GM18858 (cell line): Measurements from ENCODE around the gene GBGT1.
"Not testable (repeated sequence)": the region's sequence is repeated elsewhere in the genome, so short reads cannot be mapped to it uniquely, and the experiment has no call there.

ENCODE experiments used
- ATAC-seq: cut with Tn5 transposase; IDR thresholded peaks from one replicate; pipeline ENCODE4 v1.9.1; 2021; ENCODE audit not compliant: unreplicated experiment

Gene GBGT1

DNA sequence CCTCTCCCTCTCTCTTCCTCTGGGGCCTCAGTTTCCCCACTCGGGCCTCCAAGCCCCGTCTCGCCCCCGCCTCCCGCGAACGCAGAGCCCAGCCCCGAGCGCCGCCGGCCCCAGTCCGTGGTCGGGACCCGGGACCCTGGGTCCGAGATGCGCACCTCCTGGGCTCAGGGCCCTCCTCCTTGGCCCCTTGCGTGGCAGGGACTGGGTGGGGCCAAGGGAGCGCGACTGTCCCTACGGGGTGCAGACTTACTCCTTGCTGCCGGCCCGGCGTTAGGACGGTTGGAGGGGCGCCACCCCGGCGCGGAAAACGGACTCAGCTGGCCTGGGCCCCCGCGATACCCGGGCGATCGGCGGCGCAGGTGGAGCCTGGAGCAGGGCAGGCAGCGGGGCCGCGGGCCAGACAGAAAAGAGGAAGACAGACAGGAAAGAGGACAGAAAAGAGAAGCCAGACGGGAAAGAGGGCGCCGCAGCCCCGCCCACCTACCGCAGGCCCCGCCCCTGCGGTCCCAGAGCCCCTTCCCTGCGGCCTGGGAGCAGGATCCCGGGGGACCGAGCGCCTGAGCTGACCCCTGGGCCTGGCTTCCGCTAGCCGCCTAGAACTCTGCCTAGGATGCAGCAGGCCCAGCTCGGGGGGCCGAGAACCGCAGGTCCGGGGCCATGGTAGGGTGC lies at the start of gene GBGT1:
Gene GBGT1 (minus strand): TSS at position 411 of the 669 bp plus-strand sequence. CDS start 1,502 bp downstream, outside the sequence.
- ATAC-seq, result no peak

- no peak for ATAC-seq
Measured at GRCh38 chr9:133210609-133211008, 46.9 kb upstream of the GBGT1 start.

DNA sequence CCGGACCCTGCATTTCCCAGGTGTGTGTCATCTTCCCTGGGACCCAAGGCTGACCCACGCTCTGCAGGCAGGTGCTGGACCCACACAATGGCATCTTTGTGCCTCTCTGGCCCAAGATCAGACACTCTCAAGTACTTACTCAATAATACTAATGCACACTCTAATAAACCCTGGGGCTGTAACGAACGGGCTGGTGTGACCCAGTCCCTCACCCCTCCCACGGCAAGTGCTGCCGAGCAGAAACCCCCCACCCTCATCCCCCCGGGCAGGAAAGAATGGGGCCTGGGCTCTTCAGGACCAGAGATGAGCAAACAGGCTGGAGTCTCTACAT lies 46.5 kb upstream of the GBGT1 start:
- ATAC-seq, result no peak

DNA sequence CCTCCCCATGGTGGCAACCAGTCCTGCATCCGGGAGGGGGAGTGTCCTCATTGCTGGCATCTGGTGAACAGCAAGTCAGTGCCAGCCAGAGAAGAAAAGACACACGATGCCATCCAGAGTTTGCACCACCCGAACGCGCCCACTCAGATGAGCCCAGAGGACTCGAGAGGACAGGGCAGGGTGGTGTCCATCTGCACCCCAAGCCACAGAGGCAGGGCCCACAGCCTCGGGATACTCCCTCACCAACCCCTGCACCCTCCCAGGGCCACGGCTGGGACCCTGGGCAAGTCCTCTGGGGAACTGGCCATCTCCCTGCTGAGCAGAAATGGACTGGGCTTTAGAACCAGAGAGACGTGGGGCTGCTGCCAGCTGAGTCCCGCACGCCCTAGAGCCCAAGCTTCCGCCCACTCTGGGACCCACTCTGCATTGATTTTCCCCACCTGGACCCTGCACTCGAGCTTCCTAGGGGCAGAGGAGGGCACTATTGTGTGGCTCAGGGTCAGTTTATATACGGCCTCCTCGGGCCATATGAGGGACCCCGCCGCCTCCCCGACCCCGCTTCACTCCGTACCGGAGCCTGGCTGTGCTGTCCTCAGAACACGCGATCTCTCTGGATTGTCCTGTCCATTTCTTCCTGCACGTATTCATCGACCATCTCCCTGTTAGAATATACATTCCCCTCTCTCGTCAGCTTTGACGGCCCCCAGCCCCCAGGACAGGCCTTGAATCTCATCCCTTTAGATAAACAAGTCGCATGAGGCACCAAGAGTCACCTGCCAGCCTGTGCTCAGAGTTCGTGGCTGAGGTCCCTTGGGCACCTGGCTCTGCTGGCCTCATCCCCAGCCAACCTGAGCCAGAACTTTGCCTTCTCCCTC lies 45.9 kb upstream of the GBGT1 start:
- ATAC-seq, result not testable (repeated sequence)

GRCh38 chr9:133208880-133209300 lies 45.2 kb upstream of the GBGT1 start, which contains the start of gene OBP2B:
OBP2B (minus strand) TSS chr9:133209250; CDS start chr9:133209199, 51 bp downstream.
- not testable (repeated sequence) for ATAC-seq

DNA sequence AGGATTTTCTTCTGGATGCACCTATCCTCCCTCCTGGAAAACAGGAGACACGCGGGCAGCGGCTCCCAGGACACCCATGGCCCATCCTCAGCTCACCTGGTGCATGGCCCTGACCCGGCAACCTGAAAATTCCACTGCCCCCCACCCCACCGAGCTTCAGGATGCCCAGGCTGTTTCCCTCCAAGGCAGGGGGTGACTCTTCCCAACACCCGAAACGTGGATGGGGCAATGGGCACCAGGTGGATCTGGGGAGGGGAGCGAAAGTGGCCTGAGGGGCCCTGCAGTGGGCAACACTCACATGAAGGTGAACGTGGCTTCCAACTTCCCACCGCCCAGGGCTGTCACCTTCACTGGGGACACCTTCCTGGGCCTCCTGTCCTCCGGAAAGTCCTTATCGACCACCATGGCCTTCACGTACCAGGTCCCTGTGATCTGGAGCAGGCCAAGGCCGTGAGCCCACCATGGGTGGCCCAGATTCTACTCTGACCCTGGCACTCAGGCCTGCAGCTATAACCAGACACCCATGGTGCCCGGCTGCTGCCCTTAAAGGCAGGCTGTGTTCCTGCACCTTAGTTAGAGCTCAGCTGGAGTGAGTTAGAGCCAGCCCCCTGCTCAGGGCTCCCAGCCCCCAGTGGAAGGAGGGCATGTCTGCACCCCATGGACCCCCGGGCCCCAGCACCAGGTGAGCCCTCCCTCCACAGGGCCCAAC lies 44.6 kb upstream of the GBGT1 start:
- not testable (repeated sequence) for ATAC-seq

GRCh38 chr9:133207540-133208170 lies 43.9 kb upstream of the GBGT1 start:
- no peak for ATAC-seq

DNA sequence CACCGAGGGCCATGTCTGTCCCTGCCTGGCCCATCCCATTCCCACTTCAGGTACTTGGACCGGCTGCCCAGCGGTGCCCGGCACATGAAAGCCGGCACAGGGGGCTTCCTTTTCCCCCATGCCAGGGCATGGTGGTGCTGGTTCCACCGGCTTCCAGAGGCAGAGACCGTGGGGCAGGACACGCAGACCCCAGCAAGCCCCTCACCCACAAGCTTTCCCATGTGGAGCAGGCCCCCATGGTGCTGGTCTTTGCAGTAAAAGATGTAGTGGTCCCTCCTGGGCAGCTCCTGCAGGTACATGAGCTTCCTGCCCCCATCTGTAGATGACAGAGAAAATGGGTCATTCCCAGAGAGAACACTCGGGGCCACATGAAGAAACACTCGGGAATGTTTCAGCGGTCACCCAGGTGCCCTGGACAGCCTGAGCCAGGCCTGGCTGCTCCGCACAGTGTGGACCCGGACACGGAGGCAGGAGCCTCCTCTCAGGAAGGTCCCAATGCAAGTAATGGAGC lies 43.4 kb upstream of the GBGT1 start:
- ATAC-seq, result no peak

- ATAC-seq, result no peak
Measured at GRCh38 chr9:133205996-133206931, 42.5 kb upstream of the GBGT1 start.

GRCh38 chr9:133205481-133205887 lies 41.8 kb upstream of the GBGT1 start:
- not testable (repeated sequence) for ATAC-seq

DNA sequence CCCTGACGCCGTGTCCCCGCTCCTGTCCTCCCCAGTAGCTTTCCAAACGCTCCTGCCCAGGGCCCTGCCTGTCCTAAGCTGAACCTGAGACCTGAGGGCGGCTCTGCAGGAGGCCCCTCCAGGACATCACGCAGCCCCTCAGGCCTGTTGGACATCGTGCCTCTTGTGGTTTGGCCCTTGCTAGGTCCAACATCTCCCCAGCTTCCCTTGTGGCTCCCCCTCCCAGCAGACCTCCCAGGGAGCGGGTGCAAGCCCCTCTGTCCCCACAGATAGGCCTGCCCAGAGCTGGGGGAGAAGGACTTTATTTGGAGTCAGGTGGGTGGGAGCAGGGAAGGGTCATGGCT lies 41.3 kb upstream of the GBGT1 start:
- no peak for ATAC-seq

DNA sequence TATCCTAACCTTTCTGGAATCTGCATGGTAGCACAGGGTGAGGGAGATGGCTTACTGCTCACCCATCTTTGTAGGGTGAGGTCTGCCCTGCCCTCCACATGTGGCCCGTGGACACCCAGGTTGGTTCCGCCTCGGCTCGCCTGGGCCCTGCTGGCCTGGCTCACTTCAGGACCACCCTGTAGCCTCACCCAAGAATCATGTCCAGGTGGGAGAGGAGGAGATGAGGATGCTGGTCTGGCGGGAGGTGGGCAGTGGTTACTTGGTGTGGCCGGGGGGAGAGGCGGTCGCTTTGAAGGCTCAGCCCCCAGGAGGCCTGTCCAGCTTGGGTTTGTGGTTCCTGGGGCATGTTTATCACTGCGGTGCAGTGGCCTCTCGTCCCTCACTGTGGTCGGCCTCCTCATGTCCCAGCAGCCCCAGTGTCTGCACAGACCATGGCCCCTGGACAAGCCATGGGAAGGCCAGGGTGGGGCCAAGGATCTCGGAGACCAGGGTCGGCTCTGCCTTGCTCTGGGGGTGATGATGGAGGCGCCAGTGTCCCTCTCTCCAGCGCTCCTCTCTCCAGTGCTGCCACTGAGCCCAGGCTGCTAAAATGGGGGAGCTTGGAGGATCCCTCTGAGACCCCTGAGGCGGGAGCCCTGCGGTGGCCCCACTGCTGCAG lies 40.8 kb upstream of the GBGT1 start:
- no peak for ATAC-seq

- no peak for ATAC-seq
Measured at GRCh38 chr9:133203506-133204075, 39.9 kb upstream of the GBGT1 start.

- no peak for ATAC-seq
Measured at GRCh38 chr9:133202688-133203453, 39.2 kb upstream of the GBGT1 start.

- no peak for ATAC-seq
Measured at GRCh38 chr9:133202145-133202513, 38.4 kb upstream of the GBGT1 start.

GRCh38 chr9:133201424-133202144 lies 37.9 kb upstream of the GBGT1 start:
- no peak for ATAC-seq

- no peak for ATAC-seq
Measured at GRCh38 chr9:133200631-133201030, 36.9 kb upstream of the GBGT1 start.
